HG03280 (cell line): ENCODE results near the gene PCDHGC4.

Experiments used
- ATAC-seq: cut with Tn5 transposase; IDR thresholded peaks from one replicate; pipeline ENCODE4 v1.9.1; 2021; ENCODE audit warnings: mild to moderate bottlenecking, moderate library complexity; ENCODE audit not compliant: unreplicated experiment

The PCDHGC4 gene

DNA sequence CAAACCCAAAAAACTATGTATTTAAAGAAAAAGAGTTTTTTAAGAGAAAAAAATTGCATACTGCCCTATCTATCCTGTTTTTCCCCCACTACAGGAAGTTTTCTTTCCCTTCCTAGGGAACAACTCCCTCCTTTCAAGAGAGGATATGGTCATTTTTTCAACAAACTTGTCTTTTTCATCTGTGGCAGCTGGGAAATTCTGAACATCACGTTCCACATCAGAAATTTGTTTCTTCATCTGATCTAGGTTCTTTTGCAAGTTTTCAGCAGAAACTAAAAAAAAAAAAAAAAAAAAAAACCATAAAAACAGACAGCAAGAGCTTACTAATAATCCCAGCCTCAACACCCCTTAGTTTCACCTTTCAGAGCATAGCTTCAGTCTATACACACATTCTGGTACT, 42.6 kb downstream of the PCDHGC4 start:
- no peak for ATAC-seq

DNA sequence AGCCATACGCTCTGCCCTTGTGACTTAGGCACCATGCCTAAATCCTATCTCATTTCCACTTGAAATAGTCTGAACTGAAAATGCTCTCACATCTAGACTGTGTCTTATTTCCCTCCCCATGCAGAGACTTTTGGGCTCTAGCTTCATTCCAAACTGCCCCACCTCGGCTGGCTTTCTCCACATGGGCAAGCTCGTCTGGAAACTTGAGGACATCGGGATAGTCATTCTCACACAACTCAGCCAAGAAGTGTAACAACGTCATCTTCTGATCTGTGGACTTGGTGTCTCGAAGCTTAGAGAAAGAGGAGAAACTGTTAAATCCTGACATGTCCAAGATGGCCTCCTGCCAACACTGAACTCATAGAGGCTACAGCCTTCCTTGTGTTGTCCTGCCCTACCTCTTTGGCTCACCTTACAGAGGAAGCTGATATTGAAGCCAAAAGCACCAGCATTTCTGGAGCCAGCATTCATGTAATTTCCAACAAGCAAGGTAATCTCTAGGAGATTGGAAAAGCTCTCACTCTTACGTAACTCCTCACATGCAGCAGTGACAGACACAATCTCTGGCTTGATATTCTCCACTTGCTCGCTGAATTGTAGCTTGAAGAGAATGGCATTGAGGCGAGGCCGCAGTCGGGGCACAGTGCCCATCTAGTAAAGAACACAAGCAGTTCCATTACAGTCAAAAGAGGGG, 43.6 kb downstream of the PCDHGC4 start:
- no peak for ATAC-seq

DNA sequence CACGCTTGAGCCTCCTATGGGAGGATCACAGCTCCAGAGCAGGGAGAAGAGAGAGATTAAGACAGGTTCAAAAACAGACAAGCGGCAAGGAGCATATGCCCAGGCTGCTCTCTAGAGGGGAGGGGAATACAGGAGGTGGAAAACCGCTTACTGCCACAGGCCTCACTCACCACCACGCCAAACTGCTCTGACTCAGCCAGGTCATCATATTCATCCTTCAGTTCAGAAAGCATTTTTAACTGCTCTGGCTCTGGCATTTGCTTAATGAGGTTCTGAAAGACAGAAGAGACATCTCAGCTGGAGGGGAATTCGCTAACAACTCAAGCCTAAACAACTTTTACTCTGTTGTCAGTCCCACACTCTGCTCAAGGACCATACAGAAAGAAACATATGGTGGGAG, 44.2 kb downstream of the PCDHGC4 start:
- ATAC-seq = peak; percentile 41

DNA sequence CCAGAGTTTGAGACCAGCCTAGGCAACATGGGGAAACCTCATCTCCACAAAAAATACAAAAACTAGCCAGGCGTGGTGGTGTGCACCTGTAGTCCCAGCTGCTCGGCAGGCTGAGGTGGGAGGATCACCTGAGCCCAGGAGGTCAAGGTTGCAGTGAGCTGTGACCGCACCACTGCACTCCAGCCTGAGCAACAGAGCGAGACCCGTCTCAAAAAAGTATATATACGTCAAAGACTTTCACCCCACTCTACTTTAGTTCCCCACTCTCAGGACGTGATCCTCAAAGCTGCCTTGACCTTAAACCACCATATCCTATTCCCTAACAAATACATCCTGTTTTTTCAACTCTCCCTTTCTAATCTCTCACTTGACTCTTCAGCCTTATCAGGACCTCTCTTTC, 45.0 kb downstream of the PCDHGC4 start:
- no peak for ATAC-seq

DNA sequence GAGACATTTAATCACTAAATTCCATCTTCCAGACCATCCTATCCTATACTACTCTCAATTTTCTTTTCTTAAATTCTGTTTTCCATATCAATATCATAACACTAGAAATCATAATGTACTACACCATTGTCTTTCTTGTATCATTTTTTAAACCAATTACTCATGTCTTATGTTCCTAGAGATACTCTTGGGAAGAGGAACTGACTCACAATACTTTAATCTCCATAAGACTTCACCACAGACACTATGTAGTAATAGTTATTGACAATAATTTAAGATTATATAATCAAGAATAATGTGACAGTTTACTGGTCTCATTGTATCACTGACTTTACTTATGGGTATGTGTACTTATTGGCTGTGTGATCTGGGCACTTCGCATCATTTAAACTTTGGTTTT, 47.9 kb downstream of the PCDHGC4 start:
- ATAC-seq = no peak

DNA sequence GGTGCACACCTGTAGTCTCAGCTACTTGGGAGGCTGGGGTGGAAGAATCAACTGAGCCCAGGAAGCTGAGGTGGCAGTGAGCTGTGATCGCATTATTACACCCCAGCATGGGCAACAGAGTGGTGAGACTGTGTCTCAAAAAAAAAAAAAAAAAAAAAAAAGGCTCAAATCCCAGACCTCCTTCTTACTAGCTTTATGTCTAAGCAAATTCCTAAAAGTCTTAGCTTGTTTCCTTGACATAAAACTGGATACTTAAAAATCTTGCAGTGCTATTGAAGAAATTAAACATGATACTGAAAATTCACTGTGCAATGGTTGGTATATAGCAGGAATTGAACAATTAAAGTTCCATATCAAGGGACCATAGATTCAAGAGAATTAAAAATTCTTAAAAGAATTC, 49.1 kb downstream of the PCDHGC4 start:
- no peak for ATAC-seq

DNA sequence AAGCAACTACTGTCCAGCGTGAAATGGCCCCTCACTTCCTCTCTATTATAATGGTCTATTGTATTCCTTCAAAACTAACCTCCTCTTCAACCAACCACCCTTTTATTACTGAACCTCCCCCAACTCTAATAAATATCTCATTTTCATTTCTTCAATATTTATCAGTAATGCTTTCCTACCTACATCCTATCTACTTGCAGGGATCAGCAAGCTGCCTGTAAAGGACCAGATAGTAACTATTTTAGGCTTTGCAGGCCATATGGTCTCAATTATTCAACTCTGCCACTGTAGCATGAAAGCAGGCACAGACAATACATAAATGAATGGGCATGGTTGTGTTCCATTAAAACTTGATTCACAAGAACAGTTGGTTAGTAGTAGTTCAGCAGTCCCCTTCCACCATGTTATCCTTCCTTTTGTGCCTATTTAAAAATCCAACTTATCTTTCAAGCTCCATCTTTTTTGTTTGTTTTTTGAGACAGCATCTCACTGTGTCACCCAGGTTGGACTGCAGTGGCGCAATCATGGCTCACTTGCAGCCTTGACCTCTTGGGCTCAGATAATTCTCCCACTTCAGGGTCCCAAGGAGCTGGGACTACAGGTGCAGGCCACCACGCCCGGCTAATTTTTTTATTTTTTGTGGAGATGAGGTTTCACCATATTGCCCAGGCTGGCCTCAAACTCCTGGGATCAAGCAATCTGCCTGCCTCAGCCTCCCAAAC, 49.8 kb downstream of the PCDHGC4 start:
- ATAC-seq = no peak
